ENCODE measurements around the gene ACTN1.
A peak's percentile ranks its signal among the peaks of the same experiment; 100 is the strongest.

The ACTN1 gene

GRCh38 chr14:68834816-68835215 lies 144.3 kb downstream of the ACTN1 start:
- Histone ChIP-seq H3K9me3 (no peaks in the 10 kb centered on the region), H3K36me3 (no peaks in the 10 kb centered on the region), H3K4me3 (ENCODE audit: low read depth in 1 of 2, low read length in 1 of 2) (no peak overlapping the region), H3K4me1 (ENCODE audit: control insufficient read depth in 1 of 2, insufficient read depth in 1 of 2, low read depth in 1 of 2, low read length in 1 of 2) (no peaks in the 10 kb centered on the region), H3K27me3 (no peaks in the 10 kb centered on the region), H3K27ac (no peak overlapping the region)
- TF ChIP-seq, protein P1, sequence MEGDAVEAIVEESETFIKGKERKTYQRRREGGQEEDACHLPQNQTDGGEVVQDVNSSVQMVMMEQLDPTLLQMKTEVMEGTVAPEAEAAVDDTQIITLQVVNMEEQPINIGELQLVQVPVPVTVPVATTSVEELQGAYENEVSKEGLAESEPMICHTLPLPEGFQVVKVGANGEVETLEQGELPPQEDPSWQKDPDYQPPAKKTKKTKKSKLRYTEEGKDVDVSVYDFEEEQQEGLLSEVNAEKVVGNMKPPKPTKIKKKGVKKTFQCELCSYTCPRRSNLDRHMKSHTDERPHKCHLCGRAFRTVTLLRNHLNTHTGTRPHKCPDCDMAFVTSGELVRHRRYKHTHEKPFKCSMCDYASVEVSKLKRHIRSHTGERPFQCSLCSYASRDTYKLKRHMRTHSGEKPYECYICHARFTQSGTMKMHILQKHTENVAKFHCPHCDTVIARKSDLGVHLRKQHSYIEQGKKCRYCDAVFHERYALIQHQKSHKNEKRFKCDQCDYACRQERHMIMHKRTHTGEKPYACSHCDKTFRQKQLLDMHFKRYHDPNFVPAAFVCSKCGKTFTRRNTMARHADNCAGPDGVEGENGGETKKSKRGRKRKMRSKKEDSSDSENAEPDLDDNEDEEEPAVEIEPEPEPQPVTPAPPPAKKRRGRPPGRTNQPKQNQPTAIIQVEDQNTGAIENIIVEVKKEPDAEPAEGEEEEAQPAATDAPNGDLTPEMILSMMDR (IDR thresholded peaks at IDR 0.05): no peak

- no peak overlapping the region for H3K27ac ChIP-seq
- H3K36me3 ChIP-seq: no peaks in the 10 kb centered on the region
- H3K4me3 ChIP-seq (ENCODE audit: low read depth in 1 of 2, low read length in 1 of 2): no peak overlapping the region
- no peaks in the 10 kb centered on the region for H3K4me1 ChIP-seq (ENCODE audit: control insufficient read depth in 1 of 2, insufficient read depth in 1 of 2, low read depth in 1 of 2, low read length in 1 of 2)
- no peaks in the 10 kb centered on the region for H3K27me3 ChIP-seq
- no peaks in the 10 kb centered on the region for H3K9me3 ChIP-seq
- TF ChIP-seq, protein P1 (IDR thresholded peaks at IDR 0.05): no peak
Measured at GRCh38 chr14:68828698-68829097, 150.4 kb downstream of the ACTN1 start.

DNA sequence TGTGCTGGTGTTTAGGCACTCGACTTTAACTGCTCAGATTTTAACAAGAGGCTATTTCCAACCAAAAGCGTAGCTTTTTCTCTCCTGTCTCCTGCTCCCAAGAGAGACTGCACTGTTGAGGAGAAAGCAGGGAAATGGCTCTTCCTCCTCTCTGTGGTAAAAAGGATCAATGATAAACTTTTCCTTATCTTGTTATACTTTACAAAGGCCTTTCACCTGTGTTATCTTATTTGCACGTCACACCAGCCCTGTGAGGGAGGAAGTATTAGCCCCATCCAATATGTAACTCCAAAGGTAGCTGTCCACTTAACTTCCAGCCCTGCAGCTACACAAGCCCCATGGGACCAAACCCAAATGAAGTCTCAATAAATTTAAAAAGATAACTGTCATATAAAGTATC lies 153.4 kb downstream of the ACTN1 start:
- Histone ChIP-seq H3K9me3 (no peaks in the 10 kb centered on the region), H3K27me3 (no peaks in the 10 kb centered on the region), H3K27ac (no peak overlapping the region), H3K4me3 (ENCODE audit: low read depth in 1 of 2, low read length in 1 of 2) (no peak overlapping the region), H3K36me3 (no peaks in the 10 kb centered on the region), H3K4me1 (ENCODE audit: control insufficient read depth in 1 of 2, insufficient read depth in 1 of 2, low read depth in 1 of 2, low read length in 1 of 2) (no peaks in the 10 kb centered on the region)
- TF ChIP-seq, protein P1 (IDR thresholded peaks at IDR 0.05): no peak

- H3K4me1 ChIP-seq (ENCODE audit: control insufficient read depth in 1 of 2, insufficient read depth in 1 of 2, low read depth in 1 of 2, low read length in 1 of 2): no peaks in the 10 kb centered on the region
- no peaks in the 10 kb centered on the region for H3K36me3 ChIP-seq
- no peak overlapping the region for H3K27ac ChIP-seq
- H3K4me3 ChIP-seq (ENCODE audit: low read depth in 1 of 2, low read length in 1 of 2): no peak overlapping the region
- H3K27me3 ChIP-seq: no peaks in the 10 kb centered on the region
- no peaks in the 10 kb centered on the region for H3K9me3 ChIP-seq
- TF ChIP-seq, protein P1 (IDR thresholded peaks at IDR 0.05): peak; percentile 73
Measured at GRCh38 chr14:68824517-68825347, 154.4 kb downstream of the ACTN1 start.

DNA sequence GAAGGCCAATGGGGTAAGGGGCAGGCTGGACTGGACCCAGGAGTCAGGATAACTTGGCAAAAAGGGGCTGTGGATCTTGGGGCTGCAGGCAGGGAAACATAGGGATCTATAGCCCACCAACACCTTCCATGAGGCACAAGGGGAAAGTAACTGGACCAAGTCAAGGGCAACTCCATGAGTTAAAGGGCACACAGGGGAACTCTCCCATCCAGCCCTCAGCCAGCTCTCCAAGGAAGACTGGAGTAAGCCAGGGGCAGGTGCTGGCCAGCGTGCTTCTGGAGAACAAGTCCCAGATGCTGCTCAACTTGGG lies 154.9 kb downstream of the ACTN1 start:
- Histone ChIP-seq H3K36me3 (no peaks in the 10 kb centered on the region), H3K4me1 (ENCODE audit: control insufficient read depth in 1 of 2, insufficient read depth in 1 of 2, low read depth in 1 of 2, low read length in 1 of 2) (no peaks in the 10 kb centered on the region), H3K4me3 (ENCODE audit: low read depth in 1 of 2, low read length in 1 of 2) (no peak overlapping the region), H3K9me3 (no peaks in the 10 kb centered on the region), H3K27me3 (no peaks in the 10 kb centered on the region), H3K27ac (no peak overlapping the region)
- TF ChIP-seq, protein P1 (IDR thresholded peaks at IDR 0.05): no peak
